Memory B cell (primary cell): ENCODE measurements around the gene NETO2.
A peak's percentile ranks its signal among the peaks of the same experiment; 100 is the strongest.
"Not testable (repeated sequence)": the region's sequence is repeated elsewhere in the genome, so short reads cannot be mapped to it uniquely, and the experiment has no call there.

Experiments
- ATAC-seq: fragments of 150-1000 bp; cut with Tn5 transposase; 2 replicates; pipeline ENCODE4 v1.10.0; 2021; ENCODE audit warnings: low read depth, mild to moderate bottlenecking, moderate library complexity
- DNase-seq, 2 donors: peaks; one replicate each; pipeline ENCODE4 v3.0.0; 2022; ENCODE audit warnings: low spot score in 2 of 2
- H3K27ac Mint-ChIP-seq: one replicate; pipeline ENCODE4 v1.8.0; 2022; ENCODE audit warnings: mild to moderate bottlenecking, moderate library complexity, mixed read lengths
- H3K27me3 Mint-ChIP-seq: one replicate; pipeline ENCODE4 v1.8.0; 2022; ENCODE audit warnings: mixed read lengths
- H3K36me3 Mint-ChIP-seq: one replicate; pipeline ENCODE4 v1.8.0; 2022; ENCODE audit warnings: mild to moderate bottlenecking, mixed read lengths
- H3K4me1 Mint-ChIP-seq: one replicate; pipeline ENCODE4 v1.8.0; 2022; ENCODE audit warnings: mixed read lengths
- H3K4me3 Mint-ChIP-seq: one replicate; pipeline ENCODE4 v1.8.0; 2022; ENCODE audit warnings: mild to moderate bottlenecking, moderate library complexity, mixed read lengths
- H3K9me3 Mint-ChIP-seq: one replicate; pipeline ENCODE4 v1.8.0; 2022; ENCODE audit warnings: mixed read lengths

NETO2 gene, protein sequence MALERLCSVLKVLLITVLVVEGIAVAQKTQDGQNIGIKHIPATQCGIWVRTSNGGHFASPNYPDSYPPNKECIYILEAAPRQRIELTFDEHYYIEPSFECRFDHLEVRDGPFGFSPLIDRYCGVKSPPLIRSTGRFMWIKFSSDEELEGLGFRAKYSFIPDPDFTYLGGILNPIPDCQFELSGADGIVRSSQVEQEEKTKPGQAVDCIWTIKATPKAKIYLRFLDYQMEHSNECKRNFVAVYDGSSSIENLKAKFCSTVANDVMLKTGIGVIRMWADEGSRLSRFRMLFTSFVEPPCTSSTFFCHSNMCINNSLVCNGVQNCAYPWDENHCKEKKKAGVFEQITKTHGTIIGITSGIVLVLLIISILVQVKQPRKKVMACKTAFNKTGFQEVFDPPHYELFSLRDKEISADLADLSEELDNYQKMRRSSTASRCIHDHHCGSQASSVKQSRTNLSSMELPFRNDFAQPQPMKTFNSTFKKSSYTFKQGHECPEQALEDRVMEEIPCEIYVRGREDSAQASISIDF

DNA sequence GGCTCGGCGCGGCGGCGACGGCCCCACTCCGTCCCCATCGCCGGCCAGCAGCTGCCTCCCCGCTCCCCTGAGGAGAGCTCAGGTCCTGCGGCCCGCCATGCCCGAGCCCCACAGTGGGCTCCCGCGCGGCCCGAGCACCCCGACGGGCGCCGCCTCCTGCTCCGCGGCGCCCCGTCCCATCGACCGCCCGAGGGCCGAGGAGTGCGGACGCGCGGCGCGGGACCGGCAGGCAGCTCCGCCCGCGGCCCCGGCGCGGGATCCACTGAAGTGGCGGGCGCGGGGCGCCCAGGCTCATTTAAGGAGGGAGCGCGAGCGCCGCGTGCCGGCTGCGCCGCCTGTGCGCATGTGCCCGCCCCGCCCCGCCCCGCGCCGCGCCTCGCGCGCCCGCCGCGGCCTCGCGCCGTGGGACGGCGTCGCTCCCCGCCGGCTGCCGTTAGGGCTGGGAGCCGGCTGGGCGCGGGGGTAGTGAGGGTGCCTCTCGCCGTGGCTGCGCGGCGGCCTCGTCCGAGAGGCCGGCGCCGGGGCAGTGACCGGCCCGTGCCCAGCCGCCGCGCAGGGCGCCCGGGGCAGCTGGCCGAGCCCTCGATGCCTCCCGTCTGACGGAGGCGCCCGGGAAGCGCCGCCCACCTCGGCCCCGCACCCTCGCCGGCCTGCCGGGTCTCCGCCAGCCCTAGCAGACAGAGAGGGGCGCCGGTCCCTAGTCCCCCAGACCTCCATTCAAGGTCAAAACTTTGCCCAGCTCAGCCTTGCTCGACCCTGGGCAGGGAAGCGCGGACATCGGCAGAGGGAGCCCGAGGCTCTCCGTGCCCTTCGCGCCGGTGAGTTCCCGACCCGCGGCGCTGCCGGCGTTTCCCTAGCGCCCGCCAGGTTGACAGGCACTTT, at the start of gene NETO2:
Gene NETO2 (minus strand): TSS at position 269 of the 882 bp plus-strand sequence. CDS start 333 bp downstream, outside the sequence.
- H3K9me3 Mint-ChIP-seq: no peaks in the 10 kb centered on the region
- ATAC-seq (peak; percentile 72), DNase-seq (peak; percentile 63 to 86)
- H3K4me3 Mint-ChIP-seq: peak within 1 kb of the TSS; percentile 91
- H3K27me3 Mint-ChIP-seq: no peaks in the 10 kb centered on the region
- no peak within 1 kb of the TSS for H3K27ac Mint-ChIP-seq
- peaks cover 13% of the 10 kb centered on the region for H3K4me1 Mint-ChIP-seq
- H3K36me3 Mint-ChIP-seq: no peaks in the 10 kb centered on the region

DNA sequence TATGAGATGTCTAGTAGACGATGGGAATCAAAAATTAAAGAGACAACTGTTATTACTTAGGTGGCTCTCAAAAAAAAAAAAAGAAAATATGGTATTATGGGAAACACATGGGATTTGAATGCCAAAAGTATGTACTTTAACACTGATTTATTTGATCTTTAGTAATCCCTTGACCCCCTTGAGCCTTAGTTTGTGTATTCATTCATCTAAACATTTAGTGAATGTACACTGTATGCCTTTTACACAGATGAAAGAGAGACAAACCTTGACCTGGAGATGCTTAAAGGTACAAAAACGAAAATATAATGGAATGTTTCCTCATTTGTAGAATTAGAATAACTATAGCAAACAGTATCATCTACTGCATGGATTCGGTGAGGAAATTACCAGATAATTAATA, 38.6 kb upstream of the NETO2 start:
- Mint-ChIP-seq H3K36me3 (peaks cover 22% of the 10 kb centered on the region), H3K27me3 (no peaks in the 10 kb centered on the region), H3K9me3 (no peaks in the 10 kb centered on the region), H3K27ac (no peak overlapping the region), H3K4me1 (no peaks in the 10 kb centered on the region), H3K4me3 (no peak overlapping the region)
- DNase-seq (no peak), ATAC-seq (no peak)

DNA sequence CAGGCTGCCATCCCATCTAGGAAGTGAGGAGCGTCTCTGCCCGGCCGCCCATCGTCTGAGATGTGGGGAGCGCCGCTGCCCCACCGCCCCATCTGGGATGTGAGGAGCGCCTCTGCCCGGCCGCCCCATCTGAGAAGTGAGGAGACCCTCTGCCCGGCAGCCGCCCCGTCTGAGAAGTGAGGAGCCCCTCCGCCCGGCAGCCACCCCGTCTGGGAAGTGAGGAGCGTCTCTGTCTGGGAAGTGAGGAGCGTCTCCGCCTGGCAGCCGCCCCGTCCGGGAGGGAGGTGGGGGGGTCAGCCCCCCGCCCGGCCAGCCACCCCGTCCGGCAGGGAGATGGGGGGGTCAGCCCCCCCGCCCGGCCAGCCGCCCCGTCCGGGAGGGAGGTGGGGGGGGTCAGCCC, 37.3 kb upstream of the NETO2 start:
- H3K27me3 Mint-ChIP-seq, DNase-seq, H3K4me3 Mint-ChIP-seq, ATAC-seq, H3K4me1 Mint-ChIP-seq, H3K9me3 Mint-ChIP-seq, H3K27ac Mint-ChIP-seq: not testable (repeated sequence)
- H3K36me3 Mint-ChIP-seq: peaks cover 22% of the 10 kb centered on the region

DNA sequence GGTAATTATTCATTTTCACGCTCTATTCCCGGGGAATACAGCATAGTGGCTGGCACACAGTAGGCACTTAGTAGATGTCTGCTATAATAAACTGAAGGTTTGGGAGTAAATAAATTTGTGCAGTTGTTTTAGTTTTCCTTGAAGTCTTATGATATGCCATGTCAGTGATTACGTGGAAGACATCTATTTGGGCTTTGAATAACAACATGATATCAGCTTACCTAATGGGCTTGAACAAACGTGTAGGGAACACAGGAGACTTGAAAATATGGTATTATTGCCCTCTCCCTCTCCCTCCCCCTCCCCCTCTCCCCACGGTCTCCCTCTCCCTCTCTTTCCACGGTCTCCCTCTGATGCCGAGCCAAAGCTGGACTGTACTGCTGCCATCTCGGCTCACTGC, 36.3 kb upstream of the NETO2 start:
- H3K9me3 Mint-ChIP-seq: no peaks in the 10 kb centered on the region
- ATAC-seq (no peak), DNase-seq (no peak)
- H3K4me1 Mint-ChIP-seq: no peaks in the 10 kb centered on the region
- H3K4me3 Mint-ChIP-seq: no peak overlapping the region
- no peaks in the 10 kb centered on the region for H3K27me3 Mint-ChIP-seq
- H3K27ac Mint-ChIP-seq: no peak overlapping the region
- peaks cover 24% of the 10 kb centered on the region for H3K36me3 Mint-ChIP-seq

DNA sequence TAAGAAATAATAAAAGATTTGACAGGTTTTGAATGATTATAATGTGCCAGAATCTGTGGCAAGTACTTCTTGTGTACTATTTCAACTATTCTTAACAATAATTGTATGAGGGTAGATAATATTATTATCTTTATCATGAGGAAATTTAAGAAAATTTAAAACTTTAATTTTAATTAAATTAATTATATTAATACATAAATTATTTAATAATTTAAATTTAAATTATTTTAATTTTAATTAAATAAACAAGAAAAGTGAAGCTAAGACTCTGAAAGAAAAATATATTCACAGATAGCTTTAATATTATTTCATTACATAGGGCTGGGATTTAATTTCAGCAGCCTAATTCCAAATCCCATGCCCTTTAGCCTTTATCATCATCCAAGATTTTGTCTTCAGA, 31.4 kb upstream of the NETO2 start:
- Mint-ChIP-seq H3K36me3 (peaks cover 16% of the 10 kb centered on the region), H3K27me3 (no peaks in the 10 kb centered on the region), H3K9me3 (no peaks in the 10 kb centered on the region), H3K4me3 (no peak overlapping the region), H3K27ac (no peak overlapping the region), H3K4me1 (no peaks in the 10 kb centered on the region)
- DNase-seq (no peak), ATAC-seq (no peak)

DNA sequence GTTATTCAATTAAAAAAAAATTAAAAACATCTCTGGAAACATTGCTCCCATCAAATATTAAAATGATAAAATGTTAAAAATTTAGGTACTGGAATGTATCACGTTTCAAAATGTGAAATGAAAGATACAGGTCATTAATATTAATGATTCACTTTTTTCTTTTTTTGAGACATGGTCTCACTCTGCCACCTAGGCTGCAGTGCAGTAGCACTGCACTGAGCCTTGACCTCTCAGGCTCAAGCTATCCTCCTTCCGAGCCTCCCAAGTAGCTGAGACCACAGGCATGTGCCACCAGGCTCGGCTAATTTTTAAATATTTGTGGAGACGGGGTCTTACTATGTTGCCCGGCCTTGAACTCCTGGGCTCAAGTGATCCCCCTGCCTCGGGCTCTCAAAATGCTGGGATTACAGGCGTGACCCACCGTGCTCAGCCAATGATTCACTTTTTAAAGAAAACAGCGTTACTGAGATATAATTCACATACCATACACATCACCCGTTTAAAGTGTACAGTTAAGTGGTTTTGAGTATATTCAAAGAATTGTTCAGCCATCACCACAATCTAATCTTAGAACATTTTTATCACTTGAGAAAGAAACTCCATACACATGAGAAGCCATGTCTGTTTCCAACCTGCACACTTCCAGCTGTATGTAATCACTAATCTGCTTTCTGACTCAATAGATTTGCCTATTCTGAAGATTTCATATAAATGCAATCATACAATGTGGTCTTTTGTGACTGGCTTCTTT, 19.1 kb upstream of the NETO2 start:
- DNase-seq (no peak), ATAC-seq (no peak)
- Mint-ChIP-seq H3K9me3 (no peaks in the 10 kb centered on the region), H3K27ac (no peak overlapping the region), H3K4me1 (no peaks in the 10 kb centered on the region), H3K4me3 (no peak overlapping the region), H3K27me3 (no peaks in the 10 kb centered on the region), H3K36me3 (peaks cover 2% of the 10 kb centered on the region)

DNA sequence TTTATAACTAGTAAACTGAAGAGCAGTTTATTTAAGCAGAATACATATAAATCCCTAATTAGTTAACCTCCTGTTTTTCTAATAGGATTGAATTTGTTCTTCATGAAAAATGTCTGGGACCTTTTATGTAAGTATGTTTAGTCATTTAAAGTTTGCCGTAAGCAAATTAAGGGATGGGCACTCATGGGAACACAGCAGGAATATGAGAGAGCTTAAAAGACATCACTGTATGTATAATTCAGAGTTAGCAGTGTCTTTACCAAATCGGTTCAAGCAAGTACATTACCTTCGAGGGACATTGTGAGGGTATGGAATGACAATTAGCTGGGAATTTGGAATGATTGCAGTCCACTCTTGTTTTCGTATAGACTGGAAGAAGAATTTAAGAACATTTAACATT, 17.7 kb upstream of the NETO2 start:
- Mint-ChIP-seq H3K27me3 (no peaks in the 10 kb centered on the region), H3K4me3 (no peak overlapping the region), H3K27ac (no peak overlapping the region), H3K36me3 (peaks cover 9% of the 10 kb centered on the region), H3K4me1 (no peaks in the 10 kb centered on the region), H3K9me3 (no peaks in the 10 kb centered on the region)
- DNase-seq (no peak), ATAC-seq (no peak)

DNA sequence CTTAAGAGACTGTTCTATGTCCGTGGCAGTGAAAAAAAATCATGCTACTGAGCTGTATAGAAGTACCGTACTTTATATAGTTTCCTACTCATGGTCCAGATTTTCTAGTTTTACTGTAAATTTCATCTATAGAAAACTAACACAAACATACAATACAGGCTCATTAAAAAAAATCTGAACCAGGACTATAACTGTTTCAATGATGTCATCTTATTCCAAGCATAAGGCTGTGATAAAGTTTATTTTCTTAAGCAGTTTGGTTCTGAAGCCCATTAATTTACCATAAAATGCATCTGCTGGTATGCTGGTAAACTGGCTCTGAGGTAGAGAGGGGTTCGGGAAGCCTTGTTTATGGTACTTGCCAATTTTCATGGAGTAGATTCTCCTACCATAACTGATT, 16.7 kb upstream of the NETO2 start:
- Mint-ChIP-seq H3K27ac (no peak overlapping the region), H3K9me3 (no peaks in the 10 kb centered on the region), H3K36me3 (peaks cover 14% of the 10 kb centered on the region), H3K27me3 (no peaks in the 10 kb centered on the region), H3K4me3 (no peak overlapping the region), H3K4me1 (no peaks in the 10 kb centered on the region)
- no peak for DNase-seq
- ATAC-seq: no peak

DNA sequence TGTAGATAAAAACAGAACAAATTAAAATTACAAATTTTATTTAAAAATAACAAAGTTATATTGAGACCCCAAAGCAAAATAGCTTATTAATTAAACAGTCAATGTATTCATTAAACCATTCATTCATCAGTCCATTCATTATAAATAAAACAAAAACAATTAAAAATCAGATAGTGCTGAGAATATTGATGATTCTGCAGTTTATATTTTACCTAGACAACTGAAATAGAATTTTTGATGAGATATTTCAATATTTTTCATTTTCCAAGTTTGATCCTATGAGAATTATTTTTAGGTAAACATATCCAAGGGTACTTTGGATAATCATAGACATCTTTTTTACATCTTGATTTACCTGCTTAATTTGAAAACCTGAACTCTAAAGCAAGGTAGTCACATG, 15.2 kb upstream of the NETO2 start:
- Mint-ChIP-seq H3K9me3 (no peaks in the 10 kb centered on the region), H3K27me3 (no peaks in the 10 kb centered on the region)

DNA sequence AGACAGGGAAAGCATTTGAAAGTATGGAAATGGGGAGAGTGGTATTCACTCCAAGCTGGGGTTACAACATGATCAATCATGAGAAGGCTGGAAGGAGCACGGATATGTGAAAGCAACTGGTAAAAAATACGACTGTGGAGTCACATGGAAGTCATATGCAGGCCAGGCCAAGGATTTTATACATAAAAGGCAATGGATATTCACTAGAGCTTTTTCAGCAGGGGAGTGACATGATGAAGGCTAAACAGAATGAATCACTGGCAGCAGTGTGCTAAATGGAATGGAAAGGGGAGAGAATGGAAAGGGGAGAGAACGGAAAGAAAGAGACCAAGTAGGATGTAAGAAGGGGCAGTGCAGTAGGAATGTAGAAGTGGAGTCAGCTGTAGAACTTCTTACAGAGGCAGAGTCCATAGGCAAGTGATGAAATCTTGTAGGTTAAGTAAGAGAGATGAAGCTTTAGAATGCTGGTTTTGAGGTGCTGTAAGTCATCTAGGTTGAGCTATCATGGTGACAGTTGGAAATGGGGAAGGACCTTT, 13.0 kb upstream of the NETO2 start:
- Mint-ChIP-seq H3K4me3 (no peak overlapping the region), H3K27me3 (no peaks in the 10 kb centered on the region), H3K9me3 (peaks cover 1% of the 10 kb centered on the region), H3K27ac (no peak overlapping the region), H3K36me3 (peaks cover 26% of the 10 kb centered on the region), H3K4me1 (no peaks in the 10 kb centered on the region)
- DNase-seq (no peak), ATAC-seq (no peak)

More for the DNA sequence above, 15.2 kb upstream of the NETO2 start:
- no peak overlapping the region for H3K27ac Mint-ChIP-seq
- H3K36me3 Mint-ChIP-seq: peaks cover 14% of the 10 kb centered on the region
- ATAC-seq: no peak
- no peak overlapping the region for H3K4me3 Mint-ChIP-seq
- DNase-seq: no peak
- no peaks in the 10 kb centered on the region for H3K4me1 Mint-ChIP-seq

DNA sequence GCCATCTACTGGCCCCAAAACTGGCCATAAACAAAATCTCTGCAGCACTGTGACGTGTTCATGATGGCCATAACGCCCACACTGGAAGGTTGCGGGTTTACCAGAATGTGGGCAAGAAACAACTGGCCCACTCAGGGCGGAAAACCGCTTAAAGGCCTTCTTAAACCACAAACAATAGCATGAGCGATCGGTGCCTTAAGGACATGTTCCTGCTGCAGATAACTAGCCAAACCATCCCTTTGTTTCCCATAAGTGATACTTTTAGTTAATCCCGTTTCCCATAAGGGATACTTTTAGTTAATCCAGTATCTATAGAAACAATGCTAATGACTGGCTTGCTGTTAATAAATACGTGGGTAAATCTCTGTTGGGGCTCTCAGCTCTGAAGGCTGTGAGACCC, 8.8 kb upstream of the NETO2 start:
- H3K27me3 Mint-ChIP-seq, ATAC-seq, H3K4me3 Mint-ChIP-seq, H3K9me3 Mint-ChIP-seq, H3K4me1 Mint-ChIP-seq, H3K27ac Mint-ChIP-seq, DNase-seq: not testable (repeated sequence)
- H3K36me3 Mint-ChIP-seq: peaks cover 27% of the 10 kb centered on the region

DNA sequence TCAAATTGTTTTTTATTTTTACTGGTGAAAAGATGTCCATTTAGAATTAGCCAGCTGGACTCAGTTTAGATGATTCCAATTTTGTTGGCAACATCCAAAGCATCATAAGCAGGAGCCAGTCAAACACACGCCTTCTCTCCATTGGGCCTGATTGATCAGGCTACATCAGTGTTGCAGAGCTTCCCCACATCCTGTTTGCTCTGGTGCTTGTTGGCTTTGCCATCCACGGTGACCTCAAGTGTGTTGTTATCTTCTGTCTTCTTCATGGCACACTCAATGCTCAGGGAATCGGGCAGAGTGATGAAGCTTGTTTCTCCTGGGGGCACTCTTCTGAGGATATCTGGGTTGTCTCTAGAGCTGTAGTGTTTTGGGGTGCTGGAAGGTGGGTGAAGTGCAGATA, 6.3 kb upstream of the NETO2 start:
- no peak for ATAC-seq
- no peak overlapping the region for H3K4me3 Mint-ChIP-seq
- H3K9me3 Mint-ChIP-seq: peaks cover 1% of the 10 kb centered on the region

DNA sequence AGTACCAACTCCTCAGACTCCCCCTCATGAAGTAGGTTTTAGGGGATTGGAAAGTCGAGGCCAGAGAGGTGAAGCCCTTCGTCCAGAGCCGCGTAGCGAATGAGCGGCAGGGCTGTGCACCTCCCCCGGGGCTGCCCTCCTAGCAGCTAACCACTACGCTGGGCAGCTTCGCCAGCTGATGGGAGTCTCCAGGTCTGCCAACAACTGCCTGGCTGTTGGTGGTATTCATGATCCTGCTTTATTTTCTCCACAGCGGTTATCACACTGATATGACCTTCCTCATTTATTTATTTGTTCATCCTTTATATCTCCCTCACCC, 773 bp upstream of the NETO2 start:
- DNase-seq: no peak
- Mint-ChIP-seq H3K4me3 (peak overlapping the region; percentile 88), H3K36me3 (no peaks in the 10 kb centered on the region), H3K27ac (no peak overlapping the region), H3K27me3 (no peaks in the 10 kb centered on the region), H3K4me1 (peaks cover 13% of the 10 kb centered on the region), H3K9me3 (no peaks in the 10 kb centered on the region)
- ATAC-seq: no peak

More for the DNA sequence above, 6.3 kb upstream of the NETO2 start:
- DNase-seq: no peak
- H3K36me3 Mint-ChIP-seq: peaks cover 15% of the 10 kb centered on the region
- no peak overlapping the region for H3K27ac Mint-ChIP-seq
- no peaks in the 10 kb centered on the region for H3K4me1 Mint-ChIP-seq
- H3K27me3 Mint-ChIP-seq: no peaks in the 10 kb centered on the region
